T-helper 2 cell treated with Interferon-gamma antibody and Interleukin-4, amounts not matched to agents 100 ng/mL and 5 ng/mL, for 36 hours (primary cell): ENCODE results near the gene CTNNA2. TPM values are rescaled to one million over a fixed set of nuclear protein-coding genes. Genes with fewer than 3 reads are reported as not detected.

Source experiments
- intact Hi-C: fragments of 100-400 bp; cut with micrococcal nuclease; formaldehyde crosslinking; loops from one replicate; pipeline ENCODE4 v1.15.1; 2023
- total RNA-seq: library from RNA; stranded (reverse); gene quantifications from 2 replicates; pipeline ENCODE4 v1.2.3, GENCODE V29; 2022

Gene CTNNA2
- total RNA-seq, 1 donor from 2014 or later = not detected

GRCh38 chr2:80255918-80256781 lies 743.3 kb downstream of the CTNNA2 start:
- intact Hi-C loops = loop anchor here (2.0 kb wide), 1 partner anchor 69 kb away; no protein-coding TSS in a partner anchor

- intact Hi-C loops = no loop called here
These were observed 743.9 kb downstream of the CTNNA2 start for GRCh38 chr2:80256782-80257167.

GRCh38 chr2:80257450-80257849 lies 744.6 kb downstream of the CTNNA2 start:
- intact Hi-C loops = no loop called here

- intact Hi-C loops = no loop called here
These were observed 745.5 kb downstream of the CTNNA2 start for GRCh38 chr2:80258341-80258740.

- intact Hi-C loops = no loop called here
These were observed 745.9 kb downstream of the CTNNA2 start for GRCh38 chr2:80258793-80259192.

GRCh38 chr2:80259292-80259691 lies 746.4 kb downstream of the CTNNA2 start:
- intact Hi-C loops = no loop called here

GRCh38 chr2:80266231-80266630 lies 753.4 kb downstream of the CTNNA2 start:
- intact Hi-C loops = no loop called here

GRCh38 chr2:80269806-80270205 lies 757.0 kb downstream of the CTNNA2 start:
- intact Hi-C loops = no loop called here

- intact Hi-C loops = no loop called here
These were observed 767.7 kb downstream of the CTNNA2 start for GRCh38 chr2:80280598-80280997.

GRCh38 chr2:80281049-80281448 lies 768.2 kb downstream of the CTNNA2 start:
- intact Hi-C loops = no loop called here

- intact Hi-C loops = no loop called here
These were observed 775.7 kb downstream of the CTNNA2 start for GRCh38 chr2:80288576-80288975.

- intact Hi-C loops = no loop called here
These were observed 778.8 kb downstream of the CTNNA2 start for GRCh38 chr2:80291656-80292055.

- intact Hi-C loops = no loop called here
These were observed 779.6 kb downstream of the CTNNA2 start for GRCh38 chr2:80292474-80292873.

- intact Hi-C loops = no loop called here
These were observed 780.2 kb downstream of the CTNNA2 start for GRCh38 chr2:80293039-80293438.

- intact Hi-C loops = no loop called here
These were observed 786.1 kb downstream of the CTNNA2 start for GRCh38 chr2:80298954-80299353.

- intact Hi-C loops = no loop called here
These were observed 786.8 kb downstream of the CTNNA2 start for GRCh38 chr2:80299661-80300060.

GRCh38 chr2:80300346-80300745 lies 787.5 kb downstream of the CTNNA2 start:
- intact Hi-C loops = no loop called here

- intact Hi-C loops = no loop called here
These were observed 788.1 kb downstream of the CTNNA2 start for GRCh38 chr2:80300954-80301353.

GRCh38 chr2:80302001-80302313 lies 789.1 kb downstream of the CTNNA2 start:
- intact Hi-C loops = no loop called here

GRCh38 chr2:80302314-80303005 lies 789.6 kb downstream of the CTNNA2 start:
- intact Hi-C loops = no loop called here

- intact Hi-C loops = no loop called here
These were observed 790.4 kb downstream of the CTNNA2 start for GRCh38 chr2:80303006-80303908.
